Liver (tissue), 9 donors: ENCODE results near the gene PYHIN1. TPM values are rescaled to one million over a fixed set of nuclear protein-coding genes. Genes with fewer than 3 reads are reported as not detected.
"Not testable (repeated sequence)": the region's sequence is repeated elsewhere in the genome, so short reads cannot be mapped to it uniquely, and the experiment has no call there.

Experiments used
- DNase-seq: peaks from one replicate; pipeline ENCODE4 v3.0.0-alpha.2; 2017; ENCODE audit warnings: low spot score
- H3K27ac ChIP-seq, 2 donors: one replicate each; pipeline ENCODE4 v1.7.0; 2013; ENCODE audit warnings: inconsistent platforms in 2 of 2, low read length in 2 of 2, control low read depth in 1 of 2, low read depth in 1 of 2, mild to moderate bottlenecking in 1 of 2
- H3K27me3 ChIP-seq, 4 donors: one replicate each; pipeline versions ENCODE4 v1.6.1 to v1.7.0; 2013; ENCODE audit warnings: low read length in 3 of 4, inconsistent platforms in 1 of 4, mild to moderate bottlenecking in 1 of 4, moderate library complexity in 1 of 4; ENCODE audit not compliant: control insufficient read depth in 4 of 4, insufficient read depth in 4 of 4
- H3K36me3 ChIP-seq, 4 donors: one replicate each; pipeline versions ENCODE4 v1.6.1 to v1.7.0; 2013; ENCODE audit warnings: low read length in 3 of 4, mild to moderate bottlenecking in 3 of 4, low read depth in 1 of 4, moderate library complexity in 1 of 4; ENCODE audit not compliant: control insufficient read depth in 4 of 4, insufficient read depth in 3 of 4
- H3K4me1 ChIP-seq, 4 donors: one replicate each; pipeline versions ENCODE4 v1.6.1 to v1.7.0; 2013; ENCODE audit warnings: low read length in 3 of 4, mild to moderate bottlenecking in 3 of 4, moderate library complexity in 1 of 4; ENCODE audit not compliant: control insufficient read depth in 4 of 4, insufficient read depth in 4 of 4
- H3K4me3 ChIP-seq, 3 donors: one replicate each; pipeline versions ENCODE4 v1.6.1 to v1.7.0; 2013; ENCODE audit warnings: low read length in 3 of 3, control low read depth in 1 of 3, low read depth in 1 of 3, mild to moderate bottlenecking in 1 of 3
- H3K9ac ChIP-seq, 2 donors: one replicate each; pipeline ENCODE4 v1.7.0; 2013; ENCODE audit warnings: low read length in 2 of 2, mild to moderate bottlenecking in 2 of 2, moderate library complexity in 2 of 2, control low read depth in 1 of 2, low read depth in 1 of 2
- H3K9me3 ChIP-seq, 4 donors: one replicate each; pipeline versions ENCODE4 v1.6.1 to v1.7.0; 2013; ENCODE audit warnings: low read length in 3 of 4; ENCODE audit not compliant: control insufficient read depth in 4 of 4
- ATF3 ChIP-seq: IDR thresholded peaks from 2 replicates; pipeline ENCODE4 v1.6.1; 2016; ENCODE audit warnings: antibody characterized with exemption
- EGR1 ChIP-seq, 2 donors: IDR thresholded peaks; 2 replicates each; pipeline ENCODE4 v1.6.1; 2016 to 2018; ENCODE audit warnings: antibody characterized with exemption in 2 of 2, low read depth in 2 of 2
- FOXA1 ChIP-seq: IDR thresholded peaks from 2 replicates; pipeline ENCODE4 v1.6.1; 2016; ENCODE audit warnings: antibody characterized with exemption
- FOXA2 ChIP-seq: IDR thresholded peaks from 2 replicates; pipeline ENCODE4 v1.6.1; 2016; ENCODE audit warnings: antibody characterized with exemption
- GABPA ChIP-seq, 2 donors: IDR thresholded peaks in 1 of 2; conservative IDR thresholded peaks in 1 of 2; 2 replicates each; pipeline ENCODE4 v1.6.1; 2016; ENCODE audit warnings: antibody characterized with exemption in 2 of 2, mild to moderate bottlenecking in 1 of 2, moderate library complexity in 1 of 2
- HNF4A ChIP-seq, 2 donors: conservative IDR thresholded peaks; 2 replicates each; pipeline ENCODE4 v1.6.1; 2016; ENCODE audit warnings: antibody characterized with exemption in 2 of 2, mild to moderate bottlenecking in 2 of 2
- HNF4G ChIP-seq: IDR thresholded peaks from 2 replicates; pipeline ENCODE4 v1.6.1; 2016; ENCODE audit warnings: antibody characterized with exemption
- JUND ChIP-seq, 2 donors: IDR thresholded peaks; 2 replicates each; pipeline ENCODE4 v1.6.1; 2016; ENCODE audit warnings: antibody characterized with exemption in 2 of 2
- MAX ChIP-seq: IDR thresholded peaks from 2 replicates; pipeline ENCODE4 v1.6.1; 2016; ENCODE audit warnings: antibody characterized with exemption
- NR2F2 ChIP-seq: IDR thresholded peaks from 2 replicates; pipeline ENCODE4 v1.6.1; 2016; ENCODE audit warnings: antibody characterized with exemption
- RAD21 ChIP-seq, 2 donors: IDR thresholded peaks; 2 replicates each; pipeline ENCODE4 v1.6.1; 2016; ENCODE audit warnings: antibody characterized with exemption in 2 of 2, mild to moderate bottlenecking in 2 of 2
- TAF1 ChIP-seq: conservative IDR thresholded peaks from 2 replicates; pipeline ENCODE4 v1.6.1; 2016; ENCODE audit warnings: antibody characterized with exemption, mild to moderate bottlenecking
- YY1 ChIP-seq: IDR thresholded peaks from 2 replicates; pipeline ENCODE4 v1.6.1; 2016; ENCODE audit warnings: antibody characterized with exemption, mild to moderate bottlenecking
- WGBS: extraction: QIAGEN DNeasy Blood & Tissue Kit; methylation state at CpG from one replicate; pipeline ENCODE4 v1.1.7; 2013; 5-methylcytosine and 5-hydroxymethylcytosine counted together
- polyA plus RNA-seq, 2 donors: library from polyadenylated mRNA; stranded (reverse) in 1 of 2; unstranded in 1 of 2; fragments of 200-250 nt in 1 of 2; fragments of >200 nt in 1 of 2; fragmentation: Nextera tagmentation in 1 of 2; extraction: Ambion mirVana in 1 of 2; gene quantifications; one replicate each; pipeline versions ENCODE4 v1.2.1 to v1.2.3, GENCODE V29; 2013 to 2015
- total RNA-seq, 2 donors: library from RNA; depleted of rRNA; stranded (reverse); fragments of >200 nt; gene quantifications; one replicate each; pipeline ENCODE4 v1.2.3, GENCODE V29; 2014
- TF ChIP-seq, protein P1 (sequence below): fragments of 150-350 bp; IDR thresholded peaks from 2 replicates; pipeline ENCODE4 v1.5.1; 2017; ENCODE audit warnings: improper control_type of control experiment, low read depth, low read length; ENCODE audit not compliant: missing input control
- TF ChIP-seq, protein P2 (sequence below): IDR thresholded peaks from 2 replicates; pipeline ENCODE4 v1.6.1; 2016; ENCODE audit warnings: antibody characterized with exemption
- TF ChIP-seq, protein P3 (sequence below): IDR thresholded peaks from 2 replicates; pipeline ENCODE4 v1.6.1; 2016; ENCODE audit warnings: antibody characterized with exemption, mild to moderate bottlenecking
- donor health status: healthy.
- donor health status: healthy.
- donor health status: healthy.
- donor health status: healthy.
- donor health status: healthy.

The PYHIN1 gene
- total and polyA plus RNA-seq, 4 donors = 0.32 to 1.3 (median 0.74) TPM

- Histone ChIP-seq H3K4me3 (no peak overlapping the region), H3K36me3 (no peaks in the 10 kb centered on the region), H3K9ac (no peak overlapping the region), H3K4me1 (peaks cover 0 to 4% (median 0%) of the 10 kb centered on the region in 4 donors), H3K27ac (peak overlapping the region in 1 of 2 donors; percentile 35), H3K27me3 (peaks cover 0 to 3% (median 0%) of the 10 kb centered on the region in 4 donors), H3K9me3 (no peaks in the 10 kb centered on the region)
- TF ChIP-seq YY1 = no peak
- TF ChIP-seq RAD21 (IDR thresholded peaks at IDR 0.05) = no peak
- no peak for TF ChIP-seq HNF4A (conservative IDR thresholded peaks at IDR 0.05)
- TF ChIP-seq, protein P1, sequence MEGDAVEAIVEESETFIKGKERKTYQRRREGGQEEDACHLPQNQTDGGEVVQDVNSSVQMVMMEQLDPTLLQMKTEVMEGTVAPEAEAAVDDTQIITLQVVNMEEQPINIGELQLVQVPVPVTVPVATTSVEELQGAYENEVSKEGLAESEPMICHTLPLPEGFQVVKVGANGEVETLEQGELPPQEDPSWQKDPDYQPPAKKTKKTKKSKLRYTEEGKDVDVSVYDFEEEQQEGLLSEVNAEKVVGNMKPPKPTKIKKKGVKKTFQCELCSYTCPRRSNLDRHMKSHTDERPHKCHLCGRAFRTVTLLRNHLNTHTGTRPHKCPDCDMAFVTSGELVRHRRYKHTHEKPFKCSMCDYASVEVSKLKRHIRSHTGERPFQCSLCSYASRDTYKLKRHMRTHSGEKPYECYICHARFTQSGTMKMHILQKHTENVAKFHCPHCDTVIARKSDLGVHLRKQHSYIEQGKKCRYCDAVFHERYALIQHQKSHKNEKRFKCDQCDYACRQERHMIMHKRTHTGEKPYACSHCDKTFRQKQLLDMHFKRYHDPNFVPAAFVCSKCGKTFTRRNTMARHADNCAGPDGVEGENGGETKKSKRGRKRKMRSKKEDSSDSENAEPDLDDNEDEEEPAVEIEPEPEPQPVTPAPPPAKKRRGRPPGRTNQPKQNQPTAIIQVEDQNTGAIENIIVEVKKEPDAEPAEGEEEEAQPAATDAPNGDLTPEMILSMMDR = no peak
- TF ChIP-seq GABPA (IDR thresholded peaks at IDR 0.05 in 1 of 2, conservative IDR thresholded peaks at IDR 0.05 in 1 of 2) = no peak
- TF ChIP-seq, protein P2, sequence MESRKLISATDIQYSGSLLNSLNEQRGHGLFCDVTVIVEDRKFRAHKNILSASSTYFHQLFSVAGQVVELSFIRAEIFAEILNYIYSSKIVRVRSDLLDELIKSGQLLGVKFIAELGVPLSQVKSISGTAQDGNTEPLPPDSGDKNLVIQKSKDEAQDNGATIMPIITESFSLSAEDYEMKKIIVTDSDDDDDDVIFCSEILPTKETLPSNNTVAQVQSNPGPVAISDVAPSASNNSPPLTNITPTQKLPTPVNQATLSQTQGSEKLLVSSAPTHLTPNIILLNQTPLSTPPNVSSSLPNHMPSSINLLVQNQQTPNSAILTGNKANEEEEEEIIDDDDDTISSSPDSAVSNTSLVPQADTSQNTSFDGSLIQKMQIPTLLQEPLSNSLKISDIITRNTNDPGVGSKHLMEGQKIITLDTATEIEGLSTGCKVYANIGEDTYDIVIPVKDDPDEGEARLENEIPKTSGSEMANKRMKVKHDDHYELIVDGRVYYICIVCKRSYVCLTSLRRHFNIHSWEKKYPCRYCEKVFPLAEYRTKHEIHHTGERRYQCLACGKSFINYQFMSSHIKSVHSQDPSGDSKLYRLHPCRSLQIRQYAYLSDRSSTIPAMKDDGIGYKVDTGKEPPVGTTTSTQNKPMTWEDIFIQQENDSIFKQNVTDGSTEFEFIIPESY = no peak
- no peak for TF ChIP-seq TAF1
- TF ChIP-seq EGR1 (IDR thresholded peaks at IDR 0.05; ENCODE audit: low read depth in 2 of 2) = no peak
- TF ChIP-seq MAX = no peak
- WGBS = 25% methylated on average over 6 of the region's 6 CpGs
- no peak for DNase-seq
Measured at GRCh38 chr1:159005676-159006075, 74.3 kb downstream of the PYHIN1 start.

DNA sequence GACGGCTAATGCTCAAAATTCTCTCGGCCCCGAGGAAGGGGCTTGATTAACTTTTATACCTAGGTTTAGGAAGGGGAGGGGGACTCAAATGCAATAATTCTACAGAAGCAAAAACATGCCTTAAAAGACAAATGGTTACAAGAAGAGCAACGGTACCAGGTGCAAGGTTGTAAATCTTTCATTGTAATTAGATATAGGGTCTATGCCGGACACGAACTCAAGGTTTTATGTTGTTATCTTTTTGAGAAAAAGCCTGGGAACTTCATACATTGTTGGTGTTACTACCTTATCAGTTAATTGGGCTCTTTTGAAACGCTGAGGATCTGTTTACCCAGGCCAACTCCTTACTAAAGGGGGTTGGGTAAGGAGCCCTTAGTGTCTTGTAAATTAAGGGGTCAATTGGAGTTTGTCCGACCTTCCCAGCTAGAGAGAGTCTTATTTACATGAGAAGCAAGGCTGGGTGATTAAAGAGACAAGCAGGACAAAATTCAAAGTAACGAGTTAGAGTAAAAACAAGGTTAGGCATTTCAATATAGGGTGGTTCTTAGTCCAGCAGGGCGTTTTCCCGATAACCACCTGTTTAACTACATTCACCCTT is 75.0 kb downstream of the PYHIN1 start:
- DNase-seq, H3K4me3 ChIP-seq, H3K36me3 ChIP-seq, H3K27ac ChIP-seq, H3K27me3 ChIP-seq, H3K4me1 ChIP-seq, H3K9ac ChIP-seq, H3K9me3 ChIP-seq: not testable (repeated sequence)
- 31% methylated on average over 11 of the region's 11 CpGs for WGBS

GRCh38 chr1:159007726-159008125 is 76.4 kb downstream of the PYHIN1 start:
- H3K36me3 ChIP-seq = no peaks in the 10 kb centered on the region
- no peak overlapping the region for H3K27ac ChIP-seq
- H3K9ac ChIP-seq = no peak overlapping the region
- peaks cover 0 to 3% (median 0%) of the 10 kb centered on the region in 4 donors for H3K4me1 ChIP-seq
- H3K4me3 ChIP-seq = no peak overlapping the region
- H3K27me3 ChIP-seq = peaks cover 0 to 3% (median 0%) of the 10 kb centered on the region in 4 donors
- DNase-seq = no peak
- H3K9me3 ChIP-seq = no peaks in the 10 kb centered on the region
- TF ChIP-seq TAF1 = no peak
- no peak for TF ChIP-seq FOXA2
- no peak for TF ChIP-seq NR2F2
- no peak for TF ChIP-seq HNF4G
- TF ChIP-seq YY1 = no peak
- TF ChIP-seq, protein P2 = no peak
- no peak for TF ChIP-seq ATF3
- TF ChIP-seq, protein P3, sequence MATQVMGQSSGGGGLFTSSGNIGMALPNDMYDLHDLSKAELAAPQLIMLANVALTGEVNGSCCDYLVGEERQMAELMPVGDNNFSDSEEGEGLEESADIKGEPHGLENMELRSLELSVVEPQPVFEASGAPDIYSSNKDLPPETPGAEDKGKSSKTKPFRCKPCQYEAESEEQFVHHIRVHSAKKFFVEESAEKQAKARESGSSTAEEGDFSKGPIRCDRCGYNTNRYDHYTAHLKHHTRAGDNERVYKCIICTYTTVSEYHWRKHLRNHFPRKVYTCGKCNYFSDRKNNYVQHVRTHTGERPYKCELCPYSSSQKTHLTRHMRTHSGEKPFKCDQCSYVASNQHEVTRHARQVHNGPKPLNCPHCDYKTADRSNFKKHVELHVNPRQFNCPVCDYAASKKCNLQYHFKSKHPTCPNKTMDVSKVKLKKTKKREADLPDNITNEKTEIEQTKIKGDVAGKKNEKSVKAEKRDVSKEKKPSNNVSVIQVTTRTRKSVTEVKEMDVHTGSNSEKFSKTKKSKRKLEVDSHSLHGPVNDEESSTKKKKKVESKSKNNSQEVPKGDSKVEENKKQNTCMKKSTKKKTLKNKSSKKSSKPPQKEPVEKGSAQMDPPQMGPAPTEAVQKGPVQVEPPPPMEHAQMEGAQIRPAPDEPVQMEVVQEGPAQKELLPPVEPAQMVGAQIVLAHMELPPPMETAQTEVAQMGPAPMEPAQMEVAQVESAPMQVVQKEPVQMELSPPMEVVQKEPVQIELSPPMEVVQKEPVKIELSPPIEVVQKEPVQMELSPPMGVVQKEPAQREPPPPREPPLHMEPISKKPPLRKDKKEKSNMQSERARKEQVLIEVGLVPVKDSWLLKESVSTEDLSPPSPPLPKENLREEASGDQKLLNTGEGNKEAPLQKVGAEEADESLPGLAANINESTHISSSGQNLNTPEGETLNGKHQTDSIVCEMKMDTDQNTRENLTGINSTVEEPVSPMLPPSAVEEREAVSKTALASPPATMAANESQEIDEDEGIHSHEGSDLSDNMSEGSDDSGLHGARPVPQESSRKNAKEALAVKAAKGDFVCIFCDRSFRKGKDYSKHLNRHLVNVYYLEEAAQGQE = no peak
- no peak for TF ChIP-seq JUND (IDR thresholded peaks at IDR 0.05)
- TF ChIP-seq FOXA1 = no peak
- no peak for TF ChIP-seq GABPA (IDR thresholded peaks at IDR 0.05 in 1 of 2, conservative IDR thresholded peaks at IDR 0.05 in 1 of 2)
